ENCODE measurements around the gene MAP4K1.
A peak's percentile ranks its signal among the peaks of the same experiment; 100 is the strongest.
"Not testable (repeated sequence)": the region's sequence is repeated elsewhere in the genome, so short reads cannot be mapped to it uniquely, and the experiment has no call there.

MAP4K1 gene

DNA sequence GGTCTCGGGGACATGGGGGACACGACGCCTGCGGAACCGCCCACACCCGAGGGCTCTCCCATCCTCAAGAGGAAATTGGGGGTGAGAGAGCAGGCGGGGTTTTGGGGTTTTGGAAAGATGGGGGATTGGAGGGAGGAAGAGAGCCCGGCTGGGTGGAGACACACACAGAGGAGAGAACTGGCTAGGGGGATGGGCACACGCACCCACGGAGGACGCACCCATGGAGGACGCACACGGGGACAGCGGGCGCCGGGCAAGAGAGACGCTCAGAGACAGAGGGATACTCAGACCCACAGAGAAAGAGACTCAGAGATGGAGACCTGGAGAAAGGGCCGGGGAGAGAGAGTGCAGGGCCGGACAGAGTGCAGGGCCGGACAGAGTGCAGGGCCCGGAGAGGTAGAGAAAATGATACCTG, 52.1 kb downstream of the MAP4K1 start:
- H3K27ac ChIP-seq = no peak overlapping the region; the same call in 1 of the 2 replicates
- TF ChIP-seq, protein P1, sequence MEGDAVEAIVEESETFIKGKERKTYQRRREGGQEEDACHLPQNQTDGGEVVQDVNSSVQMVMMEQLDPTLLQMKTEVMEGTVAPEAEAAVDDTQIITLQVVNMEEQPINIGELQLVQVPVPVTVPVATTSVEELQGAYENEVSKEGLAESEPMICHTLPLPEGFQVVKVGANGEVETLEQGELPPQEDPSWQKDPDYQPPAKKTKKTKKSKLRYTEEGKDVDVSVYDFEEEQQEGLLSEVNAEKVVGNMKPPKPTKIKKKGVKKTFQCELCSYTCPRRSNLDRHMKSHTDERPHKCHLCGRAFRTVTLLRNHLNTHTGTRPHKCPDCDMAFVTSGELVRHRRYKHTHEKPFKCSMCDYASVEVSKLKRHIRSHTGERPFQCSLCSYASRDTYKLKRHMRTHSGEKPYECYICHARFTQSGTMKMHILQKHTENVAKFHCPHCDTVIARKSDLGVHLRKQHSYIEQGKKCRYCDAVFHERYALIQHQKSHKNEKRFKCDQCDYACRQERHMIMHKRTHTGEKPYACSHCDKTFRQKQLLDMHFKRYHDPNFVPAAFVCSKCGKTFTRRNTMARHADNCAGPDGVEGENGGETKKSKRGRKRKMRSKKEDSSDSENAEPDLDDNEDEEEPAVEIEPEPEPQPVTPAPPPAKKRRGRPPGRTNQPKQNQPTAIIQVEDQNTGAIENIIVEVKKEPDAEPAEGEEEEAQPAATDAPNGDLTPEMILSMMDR (conservative IDR thresholded peaks at IDR 0.05) = no peak

DNA sequence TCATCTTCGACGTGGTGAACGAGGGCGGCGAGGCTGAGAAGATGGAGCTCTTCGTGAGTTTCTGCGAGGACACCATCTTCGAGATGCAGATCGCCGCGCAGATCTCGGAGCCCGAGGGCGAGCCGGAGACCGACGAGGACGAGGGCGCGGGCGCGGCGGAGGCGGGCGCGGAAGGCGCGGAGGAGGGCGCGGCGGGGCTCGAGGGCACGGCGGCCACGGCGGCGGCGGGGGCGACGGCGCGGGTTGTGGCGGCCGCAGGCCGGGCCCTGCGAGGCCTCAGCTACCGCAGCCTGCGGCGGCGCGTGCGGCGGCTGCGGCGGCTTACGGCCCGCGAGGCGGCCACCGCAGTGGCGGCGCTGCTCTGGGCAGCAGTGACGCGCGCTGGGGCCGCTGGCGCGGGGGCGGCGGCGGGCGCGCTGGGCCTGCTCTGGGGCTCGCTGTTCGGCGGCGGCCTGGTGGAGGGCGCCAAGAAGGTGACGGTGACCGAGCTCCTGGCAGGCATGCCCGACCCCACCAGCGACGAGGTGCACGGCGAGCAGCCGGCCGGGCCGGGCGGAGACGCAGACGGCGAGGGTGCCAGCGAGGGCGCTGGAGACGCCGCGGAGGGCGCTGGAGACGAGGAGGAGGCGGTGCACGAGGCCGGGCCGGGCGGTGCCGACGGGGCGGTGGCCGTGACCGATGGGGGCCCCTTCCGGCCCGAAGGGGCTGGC, 52.6 kb downstream of the MAP4K1 start:
- TF ChIP-seq, protein P1 (conservative IDR thresholded peaks at IDR 0.05) = no peak; the same call in 1 of the 2 replicates
- H3K27ac ChIP-seq = peak overlapping the region; percentile 13; the same call in 1 of the 2 replicates

DNA sequence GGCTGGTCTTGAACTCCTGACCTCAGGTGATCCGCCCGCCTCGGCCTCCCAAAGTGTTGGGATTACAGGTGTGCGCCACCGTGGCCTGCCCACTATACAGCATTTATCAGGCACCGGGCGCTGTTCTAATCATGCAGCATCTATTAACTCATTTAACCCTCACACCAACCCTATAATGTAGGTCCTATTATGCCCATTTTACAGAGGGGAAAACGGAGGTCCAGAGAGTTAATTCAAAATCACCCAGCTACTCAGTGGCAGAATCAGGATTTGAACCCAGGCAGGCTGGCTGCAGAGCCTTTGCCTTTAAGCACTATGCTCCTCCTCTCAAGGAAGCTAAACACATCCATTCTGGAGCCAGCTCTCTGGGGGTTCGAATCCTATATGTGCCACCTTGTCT, 54.3 kb downstream of the MAP4K1 start:
- H3K27ac ChIP-seq = no peak overlapping the region
- TF ChIP-seq, protein P1 (conservative IDR thresholded peaks at IDR 0.05) = no peak

- H3K27ac ChIP-seq = no peak overlapping the region
- TF ChIP-seq, protein P1 (conservative IDR thresholded peaks at IDR 0.05) = no peak
Observed at GRCh38 chr19:38562096-38562495, 55.7 kb downstream of the MAP4K1 start.

DNA sequence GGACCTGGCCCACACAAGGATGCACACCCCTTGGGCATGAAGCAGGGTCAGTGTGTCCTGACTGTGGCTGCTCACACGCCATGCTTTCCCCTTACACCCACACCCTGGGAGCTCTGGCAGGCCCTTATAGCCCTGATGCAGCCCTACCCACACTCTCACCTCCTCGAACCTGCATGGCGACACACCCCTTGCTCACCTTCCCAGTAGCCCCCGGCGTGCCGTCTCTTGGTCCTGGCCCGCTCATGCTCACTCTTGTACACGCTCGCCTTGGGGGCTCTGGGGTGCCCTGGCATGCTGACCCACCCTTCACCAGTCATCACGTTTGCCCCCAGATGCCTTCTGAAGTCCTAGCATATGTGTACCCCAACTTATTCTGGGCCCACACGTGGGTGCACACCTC, 56.1 kb downstream of the MAP4K1 start:
- no peak overlapping the region for H3K27ac ChIP-seq
- TF ChIP-seq, protein P1 (conservative IDR thresholded peaks at IDR 0.05) = no peak

DNA sequence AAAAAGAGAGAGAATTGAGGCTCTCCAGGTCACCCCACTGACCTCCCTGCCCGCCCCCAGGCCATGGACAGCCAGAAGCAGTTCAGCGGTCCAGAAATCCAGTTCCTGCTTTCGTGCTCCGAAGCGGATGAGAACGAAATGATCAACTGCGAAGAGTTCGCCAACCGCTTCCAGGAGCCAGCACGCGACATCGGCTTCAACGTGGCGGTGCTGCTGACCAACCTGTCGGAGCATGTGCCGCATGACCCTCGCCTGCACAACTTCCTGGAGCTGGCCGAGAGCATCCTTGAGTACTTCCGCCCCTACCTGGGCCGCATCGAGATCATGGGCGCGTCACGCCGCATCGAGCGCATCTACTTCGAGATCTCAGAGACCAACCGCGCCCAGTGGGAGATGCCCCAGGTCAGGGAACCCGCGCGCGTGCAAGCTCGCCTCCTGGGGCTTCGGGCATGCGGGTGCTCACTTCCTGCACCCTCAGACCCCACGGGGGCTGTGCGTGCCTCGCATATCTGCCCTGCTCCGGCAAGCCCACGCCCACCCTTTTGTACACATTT, 56.6 kb downstream of the MAP4K1 start:
- TF ChIP-seq, protein P1 (conservative IDR thresholded peaks at IDR 0.05) = no peak

GRCh38 chr19:38559428-38560401, 58.0 kb downstream of the MAP4K1 start:
- TF ChIP-seq, protein P1 (conservative IDR thresholded peaks at IDR 0.05) = no peak
- no peak overlapping the region for H3K27ac ChIP-seq

More for the DNA sequence above, 56.6 kb downstream of the MAP4K1 start:
- no peak overlapping the region for H3K27ac ChIP-seq

DNA sequence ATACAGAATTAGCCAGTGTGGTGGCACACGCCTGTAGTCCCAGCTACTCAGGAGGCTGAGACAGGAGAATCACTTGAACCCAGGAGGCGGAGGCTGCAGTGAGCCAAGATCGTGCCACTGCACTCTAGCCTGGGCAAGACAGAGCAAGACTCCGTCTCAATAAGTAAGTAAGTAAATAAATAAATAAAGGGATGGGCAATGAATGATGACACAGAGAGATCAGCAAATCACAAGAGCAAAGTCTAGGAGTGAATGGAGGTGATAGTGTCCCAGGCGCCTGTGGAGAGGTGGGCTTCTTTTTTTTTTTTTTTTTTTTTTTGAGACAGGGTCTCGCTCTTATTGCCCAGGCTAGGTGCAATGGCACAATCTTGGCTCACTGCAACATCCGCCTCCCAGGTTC, 58.8 kb downstream of the MAP4K1 start:
- not testable (repeated sequence) for H3K27ac ChIP-seq

Measured in VCaP (cell line).